IMR-90 (cell line): ENCODE results near the gene USP7. TPM values are rescaled to one million over a fixed set of nuclear protein-coding genes. Genes with fewer than 3 reads are reported as not detected.
A peak's percentile ranks its signal among the peaks of the same experiment; 100 is the strongest.

Experiments
- ATAC-seq: fragments of 200-7000 bp; cut with Tn5 transposase; 2 replicates; pipeline ENCODE4 v1.9.1; 2020; ENCODE audit warnings: low read depth, mild to moderate bottlenecking, moderate library complexity
- BruUV-seq: library from RNA; stranded (reverse); fragments of 400-500 nt; replicated peaks from 2 replicates; lab custom pipeline; 2021; lab: Mats Ljungman, UMichigan
- CTCF ChIA-PET: fragments of 300-600 bp; formaldehyde crosslinking; extraction: SDS; loops from one replicate; lab custom pipeline; 2021; ENCODE audit warnings: antibody characterized with exemption; lab: Yijun Ruan, JAX
- POLR2A ChIA-PET: fragments of 300-600 bp; sonication (Branson Sonifier 250); formaldehyde crosslinking; loops from one replicate; lab custom pipeline; 2022; ENCODE audit warnings: antibody characterized with exemption; ENCODE audit not compliant: unreplicated experiment; lab: Charles Lee
- DNase-seq: peaks from one replicate; pipeline ENCODE4 v3.0.0; 2013
- H2AFZ ChIP-seq: replicated peaks from 2 replicates; pipeline ENCODE3; 2013; ENCODE audit warnings: low read length, mild to moderate bottlenecking; ENCODE audit not compliant: poor library complexity
- H2AK5ac ChIP-seq: 2 replicates; pipeline ENCODE4 v1.6.1; 2013; ENCODE audit warnings: low read depth, low read length, inconsistent platforms
- H2AK9ac ChIP-seq: replicated peaks from 2 replicates; pipeline ENCODE3; 2013; ENCODE audit warnings: mild to moderate bottlenecking, low read depth, low read length, moderate library complexity; ENCODE audit not compliant: poor library complexity
- H2BK120ac ChIP-seq: 2 replicates; pipeline ENCODE4 v1.6.1; 2013; ENCODE audit warnings: low read depth, low read length, inconsistent platforms
- H2BK15ac ChIP-seq: 3 replicates; pipeline ENCODE4 v1.6.1; 2013; ENCODE audit warnings: low read depth, low read length, inconsistent platforms
- H2BK20ac ChIP-seq: 2 replicates; pipeline ENCODE4 v1.6.1; 2013; ENCODE audit warnings: low read depth, mild to moderate bottlenecking, inconsistent platforms, low read length, moderate library complexity
- H2BK5ac ChIP-seq: 2 replicates; pipeline ENCODE4 v1.6.1; 2013; ENCODE audit warnings: mild to moderate bottlenecking, low read depth, low read length, inconsistent platforms; ENCODE audit not compliant: poor library complexity, severe bottlenecking
- H3K14ac ChIP-seq: replicated peaks from 2 replicates; pipeline ENCODE4 v1.6.1; 2013; ENCODE audit warnings: low read depth, low read length, inconsistent platforms
- H3K18ac ChIP-seq: 2 replicates; pipeline ENCODE4 v1.6.1; 2013; ENCODE audit warnings: low read depth, low read length, control low read depth
- H3K23ac ChIP-seq: 2 replicates; pipeline ENCODE4 v1.6.1; 2013; ENCODE audit warnings: low read depth, low read length, inconsistent platforms
- H3K27ac ChIP-seq: 2 replicates; pipeline ENCODE4 v1.5.1; 2013; ENCODE audit warnings: mild to moderate bottlenecking, control low read depth, low read length; ENCODE audit not compliant: insufficient read depth
- H3K27me3 ChIP-seq: 2 replicates; pipeline ENCODE4 v1.6.1; 2013; ENCODE audit warnings: low read length; ENCODE audit not compliant: control insufficient read depth, insufficient read depth
- H3K36me3 ChIP-seq: 2 replicates; pipeline ENCODE4 v1.6.1; 2013; ENCODE audit warnings: low read length, mixed read lengths; ENCODE audit not compliant: control insufficient read depth, insufficient read depth
- H3K4ac ChIP-seq: 2 replicates; pipeline ENCODE4 v1.6.1; 2013; ENCODE audit warnings: low read depth, low read length, inconsistent platforms
- H3K4me1 ChIP-seq: 2 replicates; pipeline ENCODE4 v1.6.1; 2013; ENCODE audit warnings: low read length, mixed read lengths; ENCODE audit not compliant: control insufficient read depth, insufficient read depth
- H3K4me2 ChIP-seq: 2 replicates; pipeline ENCODE4 v1.6.1; 2013; ENCODE audit warnings: low read depth, mild to moderate bottlenecking, control low read depth, low read length, moderate library complexity
- H3K4me3 ChIP-seq: 2 replicates; pipeline ENCODE4 v1.5.1; 2013; ENCODE audit warnings: low read depth, mild to moderate bottlenecking, control low read depth, low read length, moderate library complexity; ENCODE audit not compliant: insufficient read depth
- H3K56ac ChIP-seq: 2 replicates; pipeline ENCODE4 v1.6.1; 2013; ENCODE audit warnings: low read length, inconsistent platforms; ENCODE audit not compliant: insufficient read depth; ENCODE audit errors: extremely low read depth
- H3K79me1 ChIP-seq, 2 experiments: 2 replicates each; pipeline ENCODE4 v1.6.1; 2013; ENCODE audit warnings: low read length in 2 of 2, inconsistent platforms in 1 of 2, low read depth in 1 of 2
- H3K9ac ChIP-seq: 2 replicates; pipeline ENCODE4 v1.6.1; 2013; ENCODE audit warnings: low read depth, low read length, control low read depth
- H3K9me1 ChIP-seq: 2 replicates; pipeline ENCODE4 v1.6.1; 2013; ENCODE audit warnings: low read length, inconsistent platforms; ENCODE audit not compliant: insufficient read depth
- H3K9me3 ChIP-seq: 2 replicates; pipeline ENCODE4 v1.6.1; 2013; ENCODE audit warnings: low read length; ENCODE audit not compliant: control insufficient read depth, insufficient read depth
- H4K20me1 ChIP-seq: 2 replicates; pipeline ENCODE4 v1.6.1; 2013; ENCODE audit warnings: low read length, inconsistent platforms; ENCODE audit not compliant: insufficient read depth
- H4K5ac ChIP-seq: 2 replicates; pipeline ENCODE4 v1.6.1; 2013; ENCODE audit warnings: mild to moderate bottlenecking, low read depth, low read length, control low read depth
- H4K8ac ChIP-seq, 2 experiments: 2 replicates each; pipeline ENCODE4 v1.6.1; 2013; ENCODE audit warnings: low read depth in 2 of 2, low read length in 2 of 2, control low read depth in 1 of 2, inconsistent platforms in 1 of 2
- H4K91ac ChIP-seq: 2 replicates; pipeline ENCODE4 v1.6.1; 2013; ENCODE audit warnings: low read depth, low read length, inconsistent platforms; ENCODE audit not compliant: insufficient read depth
- BHLHE40 ChIP-seq: fragments of 150-350 bp; IDR thresholded peaks from 2 replicates; pipeline ENCODE4 v1.6.1; 2016; ENCODE audit warnings: mild to moderate bottlenecking, low read depth, low read length
- CEBPB ChIP-seq: IDR thresholded peaks from 2 replicates; pipeline ENCODE4 v1.6.1; 2012; ENCODE audit warnings: low read depth, low read length, improper control_type of control experiment
- NFE2L2 ChIP-seq: fragments of 150-350 bp; IDR thresholded peaks from 2 replicates; pipeline ENCODE4 v1.6.1; 2016; ENCODE audit warnings: low read depth, mild to moderate bottlenecking, low read length
- POLR2A ChIP-seq: IDR thresholded peaks from 2 replicates; pipeline ENCODE4 v1.6.1; 2012; ENCODE audit warnings: mild to moderate bottlenecking, low read depth, low read length
- RAD21 ChIP-seq: IDR thresholded peaks from 2 replicates; pipeline ENCODE4 v1.6.1; 2012; ENCODE audit warnings: low read length, improper control_type of control experiment
- RCOR1 ChIP-seq: IDR thresholded peaks from 2 replicates; pipeline ENCODE4 v1.6.1; 2012; ENCODE audit warnings: mild to moderate bottlenecking, low read length, improper control_type of control experiment; ENCODE audit not compliant: insufficient replicate concordance
- WGBS, 2 experiments: methylation state at CpG; one replicate each; pipeline versions ENCODE4 v1.1.5 to v1.1.7; 2013; ENCODE audit warnings: missing lambda C conversion rate in 2 of 2; ENCODE audit not compliant: insufficient read length in 1 of 2; ENCODE audit errors: extremely low coverage in 2 of 2; 5-methylcytosine and 5-hydroxymethylcytosine counted together
- dilution Hi-C: fragments of 300-500 bp; cut with HindIII; formaldehyde crosslinking; loops from one replicate; pipeline ENCODE4 v1.14.3; 2018; ENCODE audit warnings: low sequenced_read_pairs; ENCODE audit not compliant: unreplicated experiment
- in situ Hi-C: fragments of 300-500 bp; cut with MboI; formaldehyde crosslinking; loops from 3 replicates; pipeline ENCODE4 v1.14.3; 2019; ENCODE audit warnings: low sequenced_read_pairs, inconsistent platforms, mixed read lengths
- intact Hi-C: fragments of 100-400 bp; cut with micrococcal nuclease; formaldehyde crosslinking; loops from 2 replicates; pipeline ENCODE4 v1.10.0; 2022
- polyA plus RNA-seq, 3 experiments: library from polyadenylated mRNA; depleted of rRNA; stranded (reverse); fragments of >200 nt; gene quantifications; 2 replicates each; pipeline ENCODE4 v1.2.3, GENCODE V29; 2012; ENCODE audit warnings: low replicate concordance in 1 of 3
- total RNA-seq: library from RNA; depleted of rRNA; stranded (reverse); fragments of >200 nt; gene quantifications from 2 replicates; pipeline ENCODE4 v1.2.3, GENCODE V29; 2012
- TF ChIP-seq, protein P1 (sequence below): conservative IDR thresholded peaks from 2 replicates; pipeline ENCODE4 v1.5.1; 2012; ENCODE audit warnings: mild to moderate bottlenecking, low read depth, low read length, improper control_type of control experiment
- TF ChIP-seq, protein P2 (sequence below): fragments of 150-350 bp; IDR thresholded peaks from 2 replicates; pipeline ENCODE4 v1.6.1; 2016; ENCODE audit warnings: low read depth, mild to moderate bottlenecking, low read length, moderate library complexity, borderline replicate concordance

USP7 gene
- total and polyA plus RNA-seq, 2 of the 4 experiments (the other 2 are of a cell fraction): 17.8 to 28.3 TPM

DNA sequence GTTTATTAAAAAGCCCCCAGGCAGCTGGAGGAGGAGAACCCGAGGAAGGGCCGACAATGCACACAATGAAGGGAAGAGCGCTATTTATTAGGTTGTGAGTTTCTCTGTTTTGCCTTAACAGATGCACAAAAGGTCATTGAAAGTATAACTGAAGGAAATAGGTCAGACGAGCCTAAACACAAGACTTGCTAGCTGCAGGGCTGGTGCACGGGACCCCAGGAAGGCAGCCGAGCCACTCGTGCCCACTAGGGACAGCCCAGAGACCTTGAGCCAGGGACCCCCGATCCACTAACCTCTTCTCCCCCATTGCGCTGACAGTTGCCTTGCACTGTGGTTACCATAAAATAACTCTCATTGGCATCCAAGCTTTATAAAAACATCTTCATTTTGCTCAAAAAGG, 70.3 kb downstream of the USP7 start:
- TSS peak; percentile 85 for BruUV-seq
- Histone ChIP-seq H4K8ac (no peak overlapping the region), H3K4me1 (no peaks in the 10 kb centered on the region), H3K36me3 (peaks cover 66% of the 10 kb centered on the region), H2BK5ac (no peak overlapping the region), H2BK15ac (no peak overlapping the region), H4K20me1 (peaks cover 9% of the 10 kb centered on the region), H3K79me1 (peaks cover 28 to 48% of the 10 kb centered on the region in 2 experiments), H3K4me3 (no peak overlapping the region), H3K9ac (no peak overlapping the region), H3K27me3 (no peaks in the 10 kb centered on the region), H3K9me1 (peaks cover 4% of the 10 kb centered on the region; the same call in 1 of the 2 replicates), H3K56ac (no peak overlapping the region), H3K23ac (no peak overlapping the region), H3K14ac (no peak overlapping the region), H3K4ac (no peak overlapping the region), H2AK5ac (no peak overlapping the region), H3K9me3 (no peaks in the 10 kb centered on the region), H4K5ac (no peak overlapping the region), H4K91ac (no peak overlapping the region), H3K18ac (no peak overlapping the region), H2AK9ac (no peak overlapping the region), H3K4me2 (no peak overlapping the region), H2BK20ac (no peak overlapping the region), H3K27ac (no peak overlapping the region), H2AFZ (no peak overlapping the region), H2BK120ac (no peak overlapping the region)
- TF ChIP-seq, protein P1, sequence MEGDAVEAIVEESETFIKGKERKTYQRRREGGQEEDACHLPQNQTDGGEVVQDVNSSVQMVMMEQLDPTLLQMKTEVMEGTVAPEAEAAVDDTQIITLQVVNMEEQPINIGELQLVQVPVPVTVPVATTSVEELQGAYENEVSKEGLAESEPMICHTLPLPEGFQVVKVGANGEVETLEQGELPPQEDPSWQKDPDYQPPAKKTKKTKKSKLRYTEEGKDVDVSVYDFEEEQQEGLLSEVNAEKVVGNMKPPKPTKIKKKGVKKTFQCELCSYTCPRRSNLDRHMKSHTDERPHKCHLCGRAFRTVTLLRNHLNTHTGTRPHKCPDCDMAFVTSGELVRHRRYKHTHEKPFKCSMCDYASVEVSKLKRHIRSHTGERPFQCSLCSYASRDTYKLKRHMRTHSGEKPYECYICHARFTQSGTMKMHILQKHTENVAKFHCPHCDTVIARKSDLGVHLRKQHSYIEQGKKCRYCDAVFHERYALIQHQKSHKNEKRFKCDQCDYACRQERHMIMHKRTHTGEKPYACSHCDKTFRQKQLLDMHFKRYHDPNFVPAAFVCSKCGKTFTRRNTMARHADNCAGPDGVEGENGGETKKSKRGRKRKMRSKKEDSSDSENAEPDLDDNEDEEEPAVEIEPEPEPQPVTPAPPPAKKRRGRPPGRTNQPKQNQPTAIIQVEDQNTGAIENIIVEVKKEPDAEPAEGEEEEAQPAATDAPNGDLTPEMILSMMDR: no peak
- no peak for TF ChIP-seq POLR2A
- TF ChIP-seq, protein P2, sequence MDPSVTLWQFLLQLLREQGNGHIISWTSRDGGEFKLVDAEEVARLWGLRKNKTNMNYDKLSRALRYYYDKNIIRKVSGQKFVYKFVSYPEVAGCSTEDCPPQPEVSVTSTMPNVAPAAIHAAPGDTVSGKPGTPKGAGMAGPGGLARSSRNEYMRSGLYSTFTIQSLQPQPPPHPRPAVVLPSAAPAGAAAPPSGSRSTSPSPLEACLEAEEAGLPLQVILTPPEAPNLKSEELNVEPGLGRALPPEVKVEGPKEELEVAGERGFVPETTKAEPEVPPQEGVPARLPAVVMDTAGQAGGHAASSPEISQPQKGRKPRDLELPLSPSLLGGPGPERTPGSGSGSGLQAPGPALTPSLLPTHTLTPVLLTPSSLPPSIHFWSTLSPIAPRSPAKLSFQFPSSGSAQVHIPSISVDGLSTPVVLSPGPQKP: no peak
- no peak for TF ChIP-seq BHLHE40
- no peak for TF ChIP-seq CEBPB
- TF ChIP-seq NFE2L2: no peak
- no peak for TF ChIP-seq RCOR1
- no peak for TF ChIP-seq RAD21
- DNase-seq (no peak), ATAC-seq (no peak)
- intact Hi-C loops (no loop called here), dilution Hi-C loops (no loop called here), in situ Hi-C loops (no loop called here)
- ChIA-PET CTCF (no interaction called here), POLR2A (no interaction called here)
- WGBS, 2 experiments: 88% methylated on average over 5 of the region's 9 CpGs; no CpG with 5 or more reads in 1 of the 2 experiments
